SK-N-SH (cell line): ENCODE data around the gene ZDHHC14. TPM values are rescaled to one million over a fixed set of nuclear protein-coding genes. Genes with fewer than 3 reads are reported as not detected.

Experiments used
- CTCF ChIA-PET: fragments of 300-600, 350-600 bp; formaldehyde crosslinking; extraction: SDS; loops from one replicate; lab custom pipeline; 2021; lab: Yijun Ruan, JAX
- POLR2A ChIA-PET: fragments of 350-600 bp; sonication (Branson Sonifier 250); formaldehyde crosslinking; extraction: SDS; loops from one replicate; lab custom pipeline; 2020; ENCODE audit warnings: antibody characterized with exemption, inconsistent platforms; lab: Yijun Ruan, JAX
- DNase-seq: peaks from one replicate; pipeline ENCODE4 v3.0.0; 2012
- H2AFZ ChIP-seq: fragments of 200-600 bp; sonication (generic); 2 replicates; pipeline ENCODE4 v1.8.1; 2016; ENCODE audit warnings: antibody characterized with exemption, mild to moderate bottlenecking, low read depth
- H3F3A ChIP-seq: fragments of 200-600 bp; sonication (generic); replicated peaks from 2 replicates; pipeline ENCODE3; 2016; ENCODE audit warnings: antibody characterized with exemption, mild to moderate bottlenecking; ENCODE audit not compliant: insufficient read depth
- H3K27ac ChIP-seq, 2 experiments: fragments of 200-500 bp in 1 of 2; fragments of 200-600 bp in 1 of 2; sonication (Bioruptor generic) in 1 of 2; sonication (generic), shearing (Covaris generic) in 1 of 2; 2 replicates each; pipeline versions ENCODE4 v1.5.1 to v1.6.1; 2014 to 2016; ENCODE audit warnings: low read depth in 2 of 2, inconsistent platforms in 1 of 2, low read length in 1 of 2, mild to moderate bottlenecking in 1 of 2, mixed read lengths in 1 of 2
- H3K27me3 ChIP-seq: fragments of 200-600 bp; sonication (generic), shearing (Covaris generic); 2 replicates; pipeline ENCODE4 v1.6.1; 2016; ENCODE audit warnings: mixed run types; ENCODE audit not compliant: insufficient read depth
- H3K36me3 ChIP-seq, 2 experiments: fragments of 200-500 bp in 1 of 2; fragments of 200-600 bp in 1 of 2; sonication (Bioruptor generic) in 1 of 2; sonication (generic) in 1 of 2; replicated peaks in 1 of 2; 2 replicates each; pipeline versions ENCODE3 to v1.5.1; 2014 to 2016; ENCODE audit warnings: low read length in 1 of 2, mild to moderate bottlenecking in 1 of 2; ENCODE audit not compliant: insufficient read depth in 2 of 2, control insufficient read depth in 1 of 2
- H3K4me1 ChIP-seq, 2 experiments: fragments of 200-500 bp in 1 of 2; fragments of 200-600 bp in 1 of 2; sonication (Bioruptor generic) in 1 of 2; sonication (generic), shearing (Covaris generic) in 1 of 2; 2 replicates each; pipeline versions ENCODE4 v1.5.1 to v1.6.1; 2014 to 2016; ENCODE audit warnings: low read depth in 1 of 2, low read length in 1 of 2, mixed run types in 1 of 2; ENCODE audit not compliant: insufficient read depth in 2 of 2, control insufficient read depth in 1 of 2
- H3K4me2 ChIP-seq: fragments of 200-600 bp; sonication (generic), shearing (Covaris generic); 2 replicates; pipeline ENCODE4 v1.6.1; 2017; ENCODE audit warnings: mixed run types
- H3K4me3 ChIP-seq, 2 experiments: fragments of 200-500 bp in 1 of 2; fragments of 200-600 bp in 1 of 2; sonication (Bioruptor generic) in 1 of 2; sonication (generic), shearing (Covaris generic) in 1 of 2; 2 replicates each; pipeline versions ENCODE4 v1.5.1 to v1.8.1; 2014 to 2016; ENCODE audit warnings: low read depth in 2 of 2, inconsistent platforms in 1 of 2, low read length in 1 of 2, mild to moderate bottlenecking in 1 of 2, mixed read lengths in 1 of 2, moderate library complexity in 1 of 2
- H3K79me2 ChIP-seq: fragments of 200-600 bp; sonication (generic); 2 replicates; pipeline ENCODE4 v1.8.1; 2017; ENCODE audit warnings: mild to moderate bottlenecking; ENCODE audit not compliant: insufficient read depth
- H3K9ac ChIP-seq: fragments of 200-600 bp; sonication (generic); 2 replicates; pipeline ENCODE4 v1.6.1; 2017; ENCODE audit warnings: mixed run types
- H3K9me2 ChIP-seq: fragments of 200-600 bp; sonication (generic); 2 replicates; pipeline ENCODE4 v1.6.1; 2017; ENCODE audit warnings: mixed run types
- H3K9me3 ChIP-seq: fragments of 200-600 bp; sonication (generic); 2 replicates; pipeline ENCODE4 v1.6.1; 2017; ENCODE audit warnings: mixed run types, mild to moderate bottlenecking, moderate library complexity
- H4K20me1 ChIP-seq: fragments of 200-600 bp; sonication (generic); 2 replicates; pipeline ENCODE4 v1.6.1; 2017; ENCODE audit warnings: mild to moderate bottlenecking, mixed run types; ENCODE audit not compliant: insufficient read depth
- EP300 ChIP-seq, 2 experiments: IDR thresholded peaks; 2 replicates each; pipeline versions ENCODE4 v1.4.0 to v1.6.1; 2012; ENCODE audit warnings: borderline replicate concordance in 1 of 2, low read depth in 1 of 2, low read length in 1 of 2
- EZH2phosphoT487 ChIP-seq: fragments of 200-600 bp; sonication (generic); IDR thresholded peaks from 2 replicates; pipeline ENCODE4 v1.6.1; 2017; ENCODE audit warnings: low read depth, mixed run types, mild to moderate bottlenecking, antibody characterized with exemption, moderate library complexity, borderline replicate concordance
- FOXJ3 ChIP-seq: sonication (generic); formaldehyde crosslinking; IDR thresholded peaks from 2 replicates; pipeline ENCODE4 v1.5.1; 2020; ENCODE audit warnings: mild to moderate bottlenecking, missing genetic modification reagents
- FOXM1 ChIP-seq: IDR thresholded peaks from 2 replicates; pipeline ENCODE4 v1.4.0; 2012; ENCODE audit warnings: low read depth, mild to moderate bottlenecking
- GATA2 ChIP-seq: sonication (generic); formaldehyde crosslinking; IDR thresholded peaks from 2 replicates; pipeline ENCODE4 v1.5.0; 2020; ENCODE audit warnings: mild to moderate bottlenecking, missing genetic modification reagents
- JUND ChIP-seq: IDR thresholded peaks from 2 replicates; pipeline ENCODE4 v1.4.0; 2012
- MXI1 ChIP-seq: IDR thresholded peaks from 2 replicates; pipeline ENCODE4 v1.6.1; 2012; ENCODE audit warnings: mild to moderate bottlenecking, low read depth, low read length, improper control_type of control experiment
- NRF1 ChIP-seq: IDR thresholded peaks from 2 replicates; pipeline ENCODE4 v1.6.1; 2012; ENCODE audit warnings: low read depth, mild to moderate bottlenecking, low read length
- POLR2AphosphoS5 ChIP-seq: IDR thresholded peaks from 2 replicates; pipeline ENCODE4 v1.6.1; 2012; ENCODE audit warnings: low read depth, low read length
- RCOR1 ChIP-seq: fragments of 150-350 bp; IDR thresholded peaks from 2 replicates; pipeline ENCODE4 v1.6.1; 2017; ENCODE audit warnings: antibody characterized with exemption, low read length
- REST ChIP-seq: IDR thresholded peaks from 2 replicates; pipeline ENCODE4 v1.6.1; 2012; ENCODE audit warnings: mild to moderate bottlenecking, low read depth, low read length, moderate library complexity
- RFX5 ChIP-seq: IDR thresholded peaks from 2 replicates; pipeline ENCODE4 v1.6.1; 2012; ENCODE audit warnings: mild to moderate bottlenecking, improper control_type of control experiment, low read length
- SIN3A ChIP-seq: IDR thresholded peaks from 2 replicates; pipeline ENCODE4 v1.6.1; 2012; ENCODE audit warnings: low read depth, mild to moderate bottlenecking, low read length, moderate library complexity, borderline replicate concordance
- SMC3 ChIP-seq: IDR thresholded peaks from 2 replicates; pipeline ENCODE4 v1.6.1; 2012; ENCODE audit warnings: low read depth, low read length, improper control_type of control experiment
- TAF1 ChIP-seq: IDR thresholded peaks from 2 replicates; pipeline ENCODE4 v1.6.1; 2012; ENCODE audit warnings: low read depth, mild to moderate bottlenecking, low read length, moderate library complexity, borderline replicate concordance
- TEAD4 ChIP-seq: IDR thresholded peaks from 2 replicates; pipeline ENCODE4 v1.4.0; 2012; ENCODE audit warnings: mild to moderate bottlenecking, borderline replicate concordance; ENCODE audit not compliant: insufficient read depth
- USF1 ChIP-seq: IDR thresholded peaks from 2 replicates; pipeline ENCODE4 v1.4.0; 2012; ENCODE audit warnings: low read depth, borderline replicate concordance
- YY1 ChIP-seq: IDR thresholded peaks from 2 replicates; pipeline ENCODE4 v1.4.0; 2012; ENCODE audit warnings: low read depth, mild to moderate bottlenecking
- WGBS: methylation state at CpG from one replicate; pipeline ENCODE4 v1.1.6; 2017; ENCODE audit warnings: low lambda C conversion rate; 5-methylcytosine and 5-hydroxymethylcytosine counted together
- polyA plus RNA-seq, 3 experiments: library from polyadenylated mRNA; depleted of rRNA; stranded (reverse); fragments of >200 nt; gene quantifications; 2 replicates each; pipeline ENCODE4 v1.2.3, GENCODE V29; 2012
- TF ChIP-seq, protein P1 (sequence below): IDR thresholded peaks from 2 replicates; pipeline ENCODE4; 2012

Gene ZDHHC14
- polyA plus RNA-seq, 1 of the 3 experiments (the other 2 are of a cell fraction), result 5.4 TPM

DNA sequence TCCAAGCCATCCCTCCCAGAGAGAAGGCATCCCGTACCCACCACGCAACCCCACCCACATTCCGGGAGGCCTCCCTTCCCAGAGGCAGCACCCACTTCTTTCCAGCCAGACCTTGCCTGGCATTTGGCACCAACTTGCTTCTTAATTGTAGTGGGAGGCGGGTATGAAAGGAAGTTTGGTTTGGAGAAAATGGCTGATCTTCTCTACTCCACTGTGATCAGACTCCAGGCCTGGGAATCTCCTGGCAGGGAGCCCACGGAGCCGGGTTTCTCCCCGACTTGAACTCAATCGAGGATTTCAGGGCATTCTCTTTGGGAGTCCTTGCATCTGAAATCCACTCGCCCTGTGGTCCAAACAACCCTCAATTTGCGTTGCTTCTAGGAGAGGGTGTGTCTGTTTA, 107.1 kb downstream of the ZDHHC14 start (continued):
- TF ChIP-seq, protein P1, sequence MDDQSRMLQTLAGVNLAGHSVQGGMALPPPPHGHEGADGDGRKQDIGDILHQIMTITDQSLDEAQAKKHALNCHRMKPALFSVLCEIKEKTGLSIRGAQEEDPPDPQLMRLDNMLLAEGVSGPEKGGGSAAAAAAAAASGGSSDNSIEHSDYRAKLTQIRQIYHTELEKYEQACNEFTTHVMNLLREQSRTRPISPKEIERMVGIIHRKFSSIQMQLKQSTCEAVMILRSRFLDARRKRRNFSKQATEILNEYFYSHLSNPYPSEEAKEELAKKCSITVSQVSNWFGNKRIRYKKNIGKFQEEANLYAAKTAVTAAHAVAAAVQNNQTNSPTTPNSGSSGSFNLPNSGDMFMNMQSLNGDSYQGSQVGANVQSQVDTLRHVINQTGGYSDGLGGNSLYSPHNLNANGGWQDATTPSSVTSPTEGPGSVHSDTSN, result no peak
- TF ChIP-seq MXI1, result no peak
- no peak for TF ChIP-seq TEAD4
- TF ChIP-seq, all 33 proteins: peak for 0

- H3K4me1 ChIP-seq, result peaks cover 0 to 38% of the 10 kb centered on the region in 2 experiments; a peak in 2 of 4 replicates
- peak; percentile 54 for DNase-seq
- TF ChIP-seq GATA2 (CRISPR knock-in tag) (peak; percentile 43; the same call in 1 of the 2 replicates), MXI1 (no peak), TEAD4 (no peak), FOXM1 (no peak), EP300 (IDR thresholded peaks at IDR 0.05; ENCODE audit: borderline replicate concordance in 1 of 2, low read depth in 1 of 2, low read length in 1 of 2) (0 out of 4 replicates have a peak, but pooled peaks of 1 of the 2 experiments have one; percentile 19)
- TF ChIP-seq, all 33 proteins: peak for 2
- no peaks in the 10 kb centered on the region for H3K9me3 ChIP-seq
- WGBS, result 33% methylated on average over 11 of the region's 12 CpGs
- H3K4me3 ChIP-seq, result peak overlapping the region in 1 of 2 experiments; percentile 34; a peak in 2 of 4 replicates
- no peak overlapping the region; a peak in 1 of 4 replicates for H3K27ac ChIP-seq
- no peak overlapping the region for H3K9ac ChIP-seq
- H3K4me2 ChIP-seq, result 0 out of 2 replicates have a peak overlapping the region, but pooled peaks have one; percentile 15
- H2AFZ ChIP-seq, result no peak overlapping the region
- H3K9me2 ChIP-seq, result no peaks in the 10 kb centered on the region
- no peaks in the 10 kb centered on the region for H3K79me2 ChIP-seq
- H3K36me3 ChIP-seq, result no peaks in the 10 kb centered on the region
- H4K20me1 ChIP-seq, result no peaks in the 10 kb centered on the region
- CTCF ChIA-PET, result interaction anchor here (0.9 kb wide), 1 partner anchor 178 kb away, joined by 3 read pairs; no protein-coding TSS in a partner anchor
- no peaks in the 10 kb centered on the region for H3K27me3 ChIP-seq
- no peaks in the 10 kb centered on the region for H3F3A ChIP-seq
- POLR2A ChIA-PET, result no interaction called here
These were observed 107.7 kb downstream of the ZDHHC14 start for GRCh38 chr6:157488716-157489118.

- H3K79me2 ChIP-seq, result no peaks in the 10 kb centered on the region
- H3K9ac ChIP-seq, result no peak overlapping the region
- H3K4me2 ChIP-seq, result no peak overlapping the region
- H3K27me3 ChIP-seq, result no peaks in the 10 kb centered on the region
- H4K20me1 ChIP-seq, result no peaks in the 10 kb centered on the region
- no peaks in the 10 kb centered on the region for H3K9me3 ChIP-seq
- no peak for DNase-seq
- no peaks in the 10 kb centered on the region for H3F3A ChIP-seq
- WGBS, result 93% methylated on average over 16 of the region's 16 CpGs
- peaks cover 0 to 38% of the 10 kb centered on the region in 2 experiments; a peak in 2 of 4 replicates for H3K4me1 ChIP-seq
- no peaks in the 10 kb centered on the region for H3K36me3 ChIP-seq
- no peaks in the 10 kb centered on the region for H3K9me2 ChIP-seq
- ChIA-PET CTCF (interaction anchor here (1.6 kb wide), 1 partner anchor 176 kb away, joined by 5 read pairs; no protein-coding TSS in a partner anchor), POLR2A (no interaction called here)
- H3K27ac ChIP-seq, result no peak overlapping the region
- H2AFZ ChIP-seq, result no peak overlapping the region
- H3K4me3 ChIP-seq, result no peak overlapping the region
- no peak for TF ChIP-seq JUND
- TF ChIP-seq SMC3, result no peak
- no peak for TF ChIP-seq SIN3A
- no peak for TF ChIP-seq FOXJ3
- no peak for TF ChIP-seq NRF1
- TF ChIP-seq USF1, result no peak
- no peak for TF ChIP-seq MXI1
- no peak for TF ChIP-seq TAF1
- TF ChIP-seq POLR2AphosphoS5, result no peak
- TF ChIP-seq YY1, result no peak
- no peak for TF ChIP-seq RCOR1
- TF ChIP-seq EZH2phosphoT487, result no peak
- TF ChIP-seq RFX5, result no peak
- TF ChIP-seq GATA2 (CRISPR knock-in tag), result no peak
- no peak for TF ChIP-seq FOXM1
- TF ChIP-seq REST, result no peak
These were observed 109.8 kb downstream of the ZDHHC14 start for GRCh38 chr6:157490611-157491269.
